Measurements from ENCODE around the gene ADSS1.

The ADSS1 gene

GRCh38 chr14:104687601-104688504, 36.2 kb upstream of the ADSS1 start:
- DNase-seq (ENCODE audit: low read depth in 2 of 2), result no peak

GRCh38 chr14:104688505-104689108, 35.4 kb upstream of the ADSS1 start:
- DNase-seq (ENCODE audit: low read depth in 2 of 2), result no peak

GRCh38 chr14:104689109-104689880, 34.7 kb upstream of the ADSS1 start, which contains the start of gene INF2:
TSS of gene INF2 (plus strand) at chr14:104689618. CDS start at chr14:104701366, 11,748 bp downstream.
- no peak for DNase-seq (ENCODE audit: low read depth in 2 of 2)

- DNase-seq (ENCODE audit: low read depth in 2 of 2), result no peak
These were observed 33.9 kb upstream of the ADSS1 start for GRCh38 chr14:104689881-104690711.

- no peak for DNase-seq (ENCODE audit: low read depth in 2 of 2)
These were observed 33.1 kb upstream of the ADSS1 start for GRCh38 chr14:104690861-104691455.

GRCh38 chr14:104691546-104692260, 32.3 kb upstream of the ADSS1 start:
- DNase-seq (ENCODE audit: low read depth in 2 of 2), result no peak

- DNase-seq (ENCODE audit: low read depth in 2 of 2), result no peak
These were observed 31.6 kb upstream of the ADSS1 start for GRCh38 chr14:104692261-104692938.

- DNase-seq (ENCODE audit: low read depth in 2 of 2), result no peak
These were observed 31.1 kb upstream of the ADSS1 start for GRCh38 chr14:104692939-104693315.

- DNase-seq (ENCODE audit: low read depth in 2 of 2), result no peak
These were observed 30.3 kb upstream of the ADSS1 start for GRCh38 chr14:104693482-104694431.

- no peak for DNase-seq (ENCODE audit: low read depth in 2 of 2)
These were observed 29.5 kb upstream of the ADSS1 start for GRCh38 chr14:104694475-104694950.

- no peak for DNase-seq (ENCODE audit: low read depth in 2 of 2)
These were observed 28.9 kb upstream of the ADSS1 start for GRCh38 chr14:104694991-104695659.

- no peak for DNase-seq (ENCODE audit: low read depth in 2 of 2)
These were observed 28.4 kb upstream of the ADSS1 start for GRCh38 chr14:104695660-104696000.

- no peak for DNase-seq (ENCODE audit: low read depth in 2 of 2)
These were observed 27.2 kb upstream of the ADSS1 start for GRCh38 chr14:104696671-104697316.

GRCh38 chr14:104697317-104697703, 26.7 kb upstream of the ADSS1 start:
- DNase-seq (ENCODE audit: low read depth in 2 of 2), result no peak

- no peak for DNase-seq (ENCODE audit: low read depth in 2 of 2)
These were observed 26.0 kb upstream of the ADSS1 start for GRCh38 chr14:104697892-104698583.

- no peak for DNase-seq (ENCODE audit: low read depth in 2 of 2)
These were observed 25.2 kb upstream of the ADSS1 start for GRCh38 chr14:104698688-104699425.
